GM10847 (cell line): Measurements from ENCODE around the gene HELQ.

Source experiments
- POLR2A ChIP-seq: IDR thresholded peaks from 2 replicates; pipeline ENCODE4 v1.6.1; 2011; ENCODE audit not compliant: insufficient read length; ENCODE audit errors: extremely low read depth

HELQ gene

DNA sequence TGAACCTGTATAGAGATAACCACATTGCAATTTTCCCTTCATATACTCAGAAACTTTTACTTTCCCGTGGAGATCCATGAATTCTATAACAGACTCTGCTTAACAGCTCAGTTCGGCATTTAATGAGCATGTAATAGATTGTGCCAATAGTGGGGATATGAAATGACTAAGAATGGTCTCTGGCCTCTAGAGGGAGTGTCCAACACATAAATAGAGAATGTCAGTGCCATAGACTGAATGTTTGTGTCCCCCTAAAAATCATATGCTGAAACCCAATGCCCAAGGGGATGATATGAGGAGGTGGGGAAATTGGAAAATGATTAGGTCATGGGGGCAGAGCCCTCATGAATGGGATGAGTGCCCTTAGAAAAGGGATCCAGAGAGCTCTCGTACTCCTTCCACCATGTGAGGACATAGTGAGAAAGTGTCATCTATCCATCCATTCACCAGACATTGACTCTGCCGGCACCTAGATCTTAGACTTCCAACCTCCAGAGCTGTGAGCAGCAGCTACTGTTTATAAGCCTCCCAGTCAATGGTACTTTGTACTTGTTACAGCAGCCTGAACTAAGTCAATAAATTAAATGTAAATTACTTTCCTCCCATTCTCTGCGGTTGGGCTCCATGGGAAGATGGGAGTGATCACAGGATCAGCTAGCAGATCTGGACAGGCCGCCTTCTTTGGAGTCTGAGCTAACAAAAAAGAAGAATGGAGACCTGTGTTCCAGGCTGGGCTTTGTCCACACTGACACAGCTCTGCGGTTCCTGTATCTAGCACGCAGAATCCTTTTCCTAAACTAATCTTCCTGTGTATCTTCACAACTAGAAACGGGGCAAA, 92.9 kb downstream of the HELQ start:
- TF ChIP-seq POLR2A: no peak

DNA sequence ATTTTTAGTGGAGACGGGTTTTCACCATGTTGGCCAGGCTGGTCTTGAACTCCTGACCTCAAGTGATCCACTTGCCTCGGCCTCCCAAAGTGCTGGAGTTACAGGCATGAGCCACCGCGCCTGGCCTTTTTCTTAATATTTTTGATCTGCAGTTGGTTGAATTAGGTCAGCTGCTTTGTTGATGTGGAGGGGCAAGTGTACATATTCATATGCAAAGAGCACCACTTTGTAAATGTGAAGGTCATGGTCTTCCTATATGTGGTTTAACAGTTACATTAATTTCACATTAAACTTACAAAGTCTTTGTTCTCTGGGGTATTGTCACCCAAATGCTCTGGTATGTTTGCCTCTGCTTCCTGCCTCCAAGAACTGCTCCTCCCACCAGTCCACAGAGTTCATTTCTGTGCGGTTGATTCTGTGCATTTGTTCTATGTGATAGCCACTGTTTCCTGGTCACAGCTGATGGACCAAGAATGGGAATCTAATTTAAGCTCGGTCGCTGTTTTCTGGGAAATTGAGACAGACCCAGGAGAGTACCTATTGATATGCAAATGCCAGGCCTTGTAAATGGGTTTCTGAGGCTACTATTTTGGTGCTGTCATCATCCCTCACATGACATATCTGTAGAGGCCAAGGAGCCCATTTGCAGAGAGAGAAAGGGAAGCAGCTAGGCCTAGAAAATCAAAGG, 94.1 kb downstream of the HELQ start:
- TF ChIP-seq POLR2A: no peak

DNA sequence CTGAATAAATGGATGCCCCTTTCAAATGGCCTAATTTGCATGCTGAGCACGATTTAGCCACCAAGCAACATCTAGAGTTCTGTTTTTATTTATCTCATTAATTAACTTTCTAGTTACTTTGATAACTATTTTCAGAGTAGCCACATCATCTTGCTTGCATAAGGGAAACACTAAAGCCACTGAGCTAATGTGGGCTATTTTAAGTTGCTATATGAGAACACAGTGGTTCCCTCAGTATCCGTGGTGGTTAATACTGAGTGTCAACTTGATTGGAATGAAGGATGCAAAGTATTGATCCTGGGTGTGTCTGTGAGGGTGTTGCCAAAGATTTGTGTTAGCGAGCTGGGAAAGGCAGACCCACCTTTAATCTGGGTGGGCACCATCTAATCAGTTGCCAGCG, 95.6 kb downstream of the HELQ start:
- TF ChIP-seq POLR2A: no peak

DNA sequence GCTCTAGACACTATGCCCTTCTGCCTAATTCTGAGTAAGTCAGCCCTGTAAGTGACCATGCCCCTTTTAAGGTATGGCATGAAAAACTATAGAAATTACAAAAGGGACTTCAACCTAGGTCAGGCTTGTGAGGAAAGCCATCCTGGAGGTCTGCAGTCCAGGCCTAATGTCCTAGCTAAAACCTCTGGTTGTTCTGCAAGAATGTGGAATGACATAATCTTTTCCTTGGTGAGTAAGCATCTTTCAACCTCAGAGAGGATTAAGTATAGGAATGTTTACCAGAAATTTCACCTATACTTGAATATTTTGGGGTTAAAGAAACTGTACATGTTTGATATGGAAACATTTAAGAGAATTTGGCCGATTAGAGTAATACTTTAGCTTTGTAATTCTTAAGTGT, 97.2 kb downstream of the HELQ start:
- no peak for TF ChIP-seq POLR2A
